ENCODE measurements around the gene DNAJA3. TPM values are rescaled to one million over a fixed set of nuclear protein-coding genes. Genes with fewer than 3 reads are reported as not detected.

Gene DNAJA3
- 10 to 100 TPM; 42.7 to 73.6 TPM for total RNA-seq

DNA sequence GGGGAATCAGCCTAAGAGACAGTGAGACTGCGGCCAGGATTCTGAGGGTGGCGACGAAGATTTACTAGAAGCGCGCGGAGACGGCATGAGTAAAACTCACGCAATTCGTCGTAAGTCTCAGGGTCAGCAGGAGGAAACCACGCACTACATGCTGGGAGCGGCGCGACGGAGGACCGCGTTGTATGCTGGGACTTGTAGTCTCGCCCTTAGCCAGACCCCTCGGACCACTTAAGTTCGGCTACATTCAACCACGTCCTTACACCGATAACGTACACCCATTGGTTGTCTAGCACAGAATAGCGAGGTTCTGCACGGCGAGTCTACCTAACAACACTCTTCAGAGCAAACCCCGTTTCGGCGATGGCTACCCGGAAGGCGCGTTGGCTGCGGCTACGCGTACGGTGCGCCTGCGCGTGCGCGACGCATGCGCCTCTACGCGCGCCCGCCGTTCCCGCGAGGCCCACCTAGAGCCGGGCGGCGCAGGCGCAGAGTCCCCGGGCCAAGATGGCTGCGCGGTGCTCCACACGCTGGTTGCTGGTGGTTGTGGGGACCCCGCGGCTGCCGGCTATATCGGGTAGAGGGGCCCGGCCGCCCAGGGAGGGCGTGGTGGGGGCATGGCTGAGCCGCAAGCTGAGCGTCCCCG, at the start of gene DNAJA3:
Gene DNAJA3 (plus strand): TSS at position 491 of the 643 bp plus-strand sequence. CDS start 14 bp downstream, at position 505.

DNA sequence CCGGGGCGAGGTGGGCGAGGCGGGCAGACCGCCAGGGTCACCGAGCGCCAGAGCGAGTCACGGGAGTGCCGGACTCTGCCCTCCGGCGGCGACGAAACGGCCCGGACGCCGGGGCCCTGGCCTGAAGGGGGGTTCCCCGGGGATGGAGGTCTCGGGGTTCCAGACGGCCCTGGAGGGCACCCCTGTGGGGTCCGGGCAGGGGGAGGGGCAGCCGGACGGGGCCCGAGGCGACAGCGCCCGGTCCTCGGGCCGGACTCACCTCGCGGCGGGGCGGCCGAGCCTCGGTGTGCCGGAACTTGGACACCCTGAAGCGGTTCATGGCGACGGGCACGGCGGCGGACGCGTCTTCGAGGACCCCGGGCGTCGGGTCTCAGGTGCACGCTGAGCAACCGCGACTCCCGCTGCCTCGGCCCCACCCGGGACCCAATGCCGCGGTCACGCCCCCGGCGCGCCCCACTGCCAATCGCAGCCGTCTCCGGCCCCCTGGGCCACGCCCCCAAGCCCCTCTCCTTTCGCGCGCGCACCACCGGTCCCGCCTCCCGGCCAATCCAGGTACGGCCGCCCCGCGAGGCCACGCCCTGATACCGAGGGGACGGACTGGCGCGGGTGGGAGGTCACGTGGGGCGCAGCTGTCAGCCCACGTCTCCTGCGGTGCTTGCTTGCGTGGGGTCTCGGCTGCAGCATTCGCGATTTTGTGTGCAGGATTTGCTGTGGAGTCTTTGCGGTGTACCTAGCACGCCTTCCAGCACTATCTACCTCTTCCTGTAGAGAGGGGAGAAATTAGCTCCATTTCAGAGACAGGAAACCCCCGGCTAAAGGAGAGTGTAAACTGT, 9.3 kb upstream of the DNAJA3 start, which contains the start of gene CORO7:
Gene CORO7 (minus strand): TSS at position 397 of the 833 bp plus-strand sequence. CDS start 78 bp downstream, at position 319.

GRCh38 chr16:4474192-4474961, 48.7 kb downstream of the DNAJA3 start, which contains the start of gene NMRAL1:
NMRAL1 (minus strand) TSS chr16:4474625; CDS start chr16:4474132, 493 bp downstream.

DNA sequence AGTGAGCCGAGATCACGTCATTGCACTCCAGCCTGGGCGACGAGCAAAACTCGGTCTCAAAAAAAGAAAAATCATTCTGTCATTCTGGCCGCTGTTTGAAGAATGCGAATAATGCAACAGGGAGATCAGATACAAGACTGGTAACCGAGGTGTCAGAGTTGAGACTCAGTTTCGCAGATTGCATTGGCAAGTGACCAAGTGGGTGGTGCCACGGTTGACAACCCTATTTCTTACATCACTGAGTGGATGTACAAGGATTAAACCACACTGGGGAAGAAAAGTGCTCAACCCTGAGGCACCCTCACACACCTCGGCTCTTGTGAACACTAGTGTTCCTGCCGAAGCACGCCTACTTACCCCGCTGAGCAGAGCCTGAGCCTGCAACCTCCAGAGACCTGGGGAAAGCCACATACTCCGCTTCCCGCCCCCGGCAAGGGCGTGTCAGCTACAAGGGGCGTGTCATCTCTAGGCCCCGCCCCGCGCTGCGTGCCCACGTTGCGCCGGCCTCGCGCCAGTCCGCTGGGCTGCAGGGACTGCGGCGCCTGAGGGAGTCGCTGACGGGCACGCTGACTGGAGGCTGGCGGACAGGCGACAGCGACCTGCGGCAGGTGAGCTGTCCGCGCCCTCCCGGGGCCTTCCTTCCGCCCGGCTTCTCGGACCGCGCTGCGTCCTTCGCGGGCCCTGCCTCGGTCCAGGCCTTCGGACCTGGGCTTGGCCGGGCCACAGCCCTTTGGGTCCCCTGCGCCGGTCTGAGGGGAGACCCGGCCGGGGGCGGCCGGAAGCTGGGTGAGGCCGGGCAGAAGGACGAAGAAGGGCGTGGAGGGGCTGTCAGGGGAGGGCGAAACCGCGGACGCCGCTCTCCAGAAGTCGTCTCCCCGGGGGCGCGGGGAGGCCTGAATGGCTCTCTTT, 50.5 kb downstream of the DNAJA3 start, which contains the start of gene HMOX2:
Gene HMOX2 (plus strand): TSS at position 519 of the 909 bp plus-strand sequence. CDS start 29,127 bp downstream, outside the sequence.

Small RNA genes lying within 50 kb of the gene (small RNA-seq; reads per million reads assigned to genes)
- gene AC012676.2 = 0 reads per million in 2 donors

Other genes starting within 250 kb of the DNAJA3 start
- gene SRL, start 183.8 kb upstream of the DNAJA3 start, total RNA-seq = not detected
- 10 to 100 TPM in 1 of 2 donors, 1 to 10 TPM in 1; 5.9 to 16.7 TPM for gene TFAP4, start 152.8 kb upstream of the DNAJA3 start, total RNA-seq
- gene GLIS2, start 109.8 kb upstream of the DNAJA3 start, total RNA-seq = under 1 TPM; 0.33 to 0.34 TPM
- 10 to 100 TPM; 31.7 to 43.0 TPM for gene PAM16, start 74.5 kb upstream of the DNAJA3 start, total RNA-seq
- gene VASN, start 54.0 kb upstream of the DNAJA3 start, total RNA-seq = 10 to 100 TPM in 1 of 2 donors, 1 to 10 TPM in 1; 7.3 to 28.9 TPM
- 10 to 100 TPM; 34.3 to 37.5 TPM for gene CORO7, start 9.3 kb upstream of the DNAJA3 start, total RNA-seq
- gene NMRAL1, start 48.8 kb downstream of the DNAJA3 start, total RNA-seq = 100 to 1,000 TPM; 100 to 119 TPM
- 100 to 1,000 TPM in 1 of 2 donors, 10 to 100 TPM in 1; 60.6 to 105 TPM for gene HMOX2, start 50.5 kb downstream of the DNAJA3 start, total RNA-seq
- 10 to 100 TPM in 1 of 2 donors, 1 to 10 TPM in 1; 8.7 to 14.1 TPM for gene CDIP1, start 112.9 kb downstream of the DNAJA3 start, total RNA-seq
- not detected for gene C16orf96, start 130.5 kb downstream of the DNAJA3 start, total RNA-seq
- gene UBALD1, start 189.0 kb downstream of the DNAJA3 start, total RNA-seq = 10 to 100 TPM in 1 of 2 donors, 1 to 10 TPM in 1; 6.5 to 13.0 TPM
- 10 to 100 TPM; 49.0 to 76.4 TPM for gene MGRN1, start 199.0 kb downstream of the DNAJA3 start, total RNA-seq

All from melanocyte of skin (primary cell).